GM19240 (cell line): Measurements from ENCODE around the gene KIAA0753.
"Not testable (repeated sequence)": the region's sequence is repeated elsewhere in the genome, so short reads cannot be mapped to it uniquely, and the experiment has no call there.

ENCODE experiments used
- DNase-seq: peaks from one replicate; pipeline ENCODE4 v3.0.0; 2011; ENCODE audit warnings: low spot score; ENCODE audit not compliant: insufficient read length

KIAA0753 gene

GRCh38 chr17:6597727-6598126 lies 42.8 kb downstream of the KIAA0753 start:
- DNase-seq: no peak

GRCh38 chr17:6596941-6597340 lies 43.6 kb downstream of the KIAA0753 start:
- DNase-seq: no peak

- no peak for DNase-seq
These were observed 44.0 kb downstream of the KIAA0753 start for GRCh38 chr17:6596511-6596910.

- no peak for DNase-seq
These were observed 44.4 kb downstream of the KIAA0753 start for GRCh38 chr17:6596081-6596480.

GRCh38 chr17:6593371-6593770 lies 47.1 kb downstream of the KIAA0753 start:
- not testable (repeated sequence) for DNase-seq

GRCh38 chr17:6592173-6592572 lies 48.3 kb downstream of the KIAA0753 start:
- DNase-seq: no peak

- no peak for DNase-seq
These were observed 48.8 kb downstream of the KIAA0753 start for GRCh38 chr17:6591599-6592158.

- no peak for DNase-seq
These were observed 51.1 kb downstream of the KIAA0753 start for GRCh38 chr17:6589266-6589946.

GRCh38 chr17:6588165-6588564 lies 52.3 kb downstream of the KIAA0753 start:
- DNase-seq: no peak

- no peak for DNase-seq
These were observed 53.2 kb downstream of the KIAA0753 start for GRCh38 chr17:6587310-6587709.

- DNase-seq: no peak
These were observed 57.1 kb downstream of the KIAA0753 start for GRCh38 chr17:6583411-6583810.

- no peak for DNase-seq
These were observed 59.9 kb downstream of the KIAA0753 start for GRCh38 chr17:6580625-6581024.

GRCh38 chr17:6578491-6578890 lies 62.0 kb downstream of the KIAA0753 start:
- no peak for DNase-seq

- no peak for DNase-seq
These were observed 62.7 kb downstream of the KIAA0753 start for GRCh38 chr17:6577686-6578263.

- no peak for DNase-seq
These were observed 64.3 kb downstream of the KIAA0753 start for GRCh38 chr17:6576038-6576785.

GRCh38 chr17:6575596-6575988 lies 64.9 kb downstream of the KIAA0753 start:
- no peak for DNase-seq

GRCh38 chr17:6574687-6575595 lies 65.6 kb downstream of the KIAA0753 start:
- no peak for DNase-seq

GRCh38 chr17:6573982-6574686 lies 66.4 kb downstream of the KIAA0753 start:
- DNase-seq: no peak

GRCh38 chr17:6573495-6573894 lies 67.0 kb downstream of the KIAA0753 start:
- not testable (repeated sequence) for DNase-seq

- no peak for DNase-seq
These were observed 67.5 kb downstream of the KIAA0753 start for GRCh38 chr17:6572972-6573370.

- DNase-seq: no peak
These were observed 69.1 kb downstream of the KIAA0753 start for GRCh38 chr17:6571452-6571781.
